NCI-H748 (cell line): ENCODE measurements around the gene EDA2R.

ENCODE experiments used
- DNase-seq: peaks from one replicate; lab custom pipeline; 2025; ENCODE audit not compliant: unreplicated experiment; lab: John Stamatoyannopoulos, UW

EDA2R gene, protein sequence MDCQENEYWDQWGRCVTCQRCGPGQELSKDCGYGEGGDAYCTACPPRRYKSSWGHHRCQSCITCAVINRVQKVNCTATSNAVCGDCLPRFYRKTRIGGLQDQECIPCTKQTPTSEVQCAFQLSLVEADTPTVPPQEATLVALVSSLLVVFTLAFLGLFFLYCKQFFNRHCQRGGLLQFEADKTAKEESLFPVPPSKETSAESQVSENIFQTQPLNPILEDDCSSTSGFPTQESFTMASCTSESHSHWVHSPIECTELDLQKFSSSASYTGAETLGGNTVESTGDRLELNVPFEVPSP

DNA sequence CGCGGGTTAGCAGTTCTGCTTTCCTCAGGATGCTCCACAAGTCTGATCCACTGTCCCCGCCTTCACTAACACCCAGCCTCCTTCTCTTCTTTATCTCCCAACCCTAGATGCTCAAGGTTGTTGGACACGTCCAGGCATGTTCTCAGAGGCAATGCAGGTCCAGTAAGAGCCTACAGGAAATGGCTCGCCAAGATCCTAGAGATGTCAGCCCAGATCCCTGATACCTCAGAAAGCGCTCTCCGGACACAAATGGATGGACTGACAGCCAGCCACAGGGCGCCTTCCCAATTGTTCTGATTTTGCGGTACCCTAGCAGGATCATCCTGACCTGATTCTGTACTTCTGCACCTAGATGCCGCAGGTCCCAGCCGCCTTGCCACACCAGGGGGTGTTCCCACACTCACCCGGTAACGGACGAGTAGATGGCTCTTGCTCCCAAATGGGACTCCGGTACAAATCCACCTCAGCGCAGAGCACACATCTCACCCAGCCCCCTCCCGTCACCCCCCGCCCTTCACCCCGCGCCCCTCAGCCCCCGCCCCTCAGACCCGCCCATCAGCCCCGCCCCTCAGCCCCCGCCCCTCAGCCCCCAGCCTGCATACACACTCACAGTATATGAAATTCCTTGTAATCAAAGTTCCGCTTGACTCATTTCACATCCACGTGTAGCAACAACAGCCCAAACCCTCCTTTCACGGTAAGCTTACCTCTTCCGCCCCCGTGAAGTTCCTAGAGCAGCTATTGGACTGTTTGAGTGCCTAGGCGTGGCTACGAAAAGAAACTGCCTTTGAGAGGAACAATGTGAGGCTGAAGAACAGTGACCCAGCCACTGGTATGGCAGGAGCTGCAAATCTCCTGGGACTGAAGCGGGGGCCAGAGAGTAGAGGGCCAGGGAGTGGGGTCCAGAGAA, at the start of gene EDA2R:
EDA2R (minus strand) TSS at position 488 of the 910 bp plus-strand sequence. CDS start 23,058 bp downstream, outside the sequence.
- peak; percentile 2 for DNase-seq

DNA sequence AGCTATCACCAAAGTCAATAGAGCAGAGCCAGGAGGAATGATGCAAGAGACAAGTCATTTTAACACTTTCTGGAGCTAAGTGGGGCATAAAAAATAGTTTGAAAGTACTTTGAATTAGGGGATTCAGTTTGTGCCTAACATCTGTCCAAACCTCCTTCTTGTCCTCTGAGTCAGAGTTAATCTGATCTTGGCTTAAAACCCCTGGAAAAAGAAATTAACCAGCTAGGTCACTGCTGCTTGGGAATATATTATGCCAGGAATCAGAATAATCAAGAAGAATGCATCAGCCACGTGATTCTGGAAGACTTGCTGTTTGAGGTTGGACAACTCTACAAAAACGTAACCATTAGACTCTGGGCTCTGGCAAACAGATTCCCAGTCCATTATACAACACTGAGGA, 45.3 kb upstream of the EDA2R start:
- DNase-seq: no peak

DNA sequence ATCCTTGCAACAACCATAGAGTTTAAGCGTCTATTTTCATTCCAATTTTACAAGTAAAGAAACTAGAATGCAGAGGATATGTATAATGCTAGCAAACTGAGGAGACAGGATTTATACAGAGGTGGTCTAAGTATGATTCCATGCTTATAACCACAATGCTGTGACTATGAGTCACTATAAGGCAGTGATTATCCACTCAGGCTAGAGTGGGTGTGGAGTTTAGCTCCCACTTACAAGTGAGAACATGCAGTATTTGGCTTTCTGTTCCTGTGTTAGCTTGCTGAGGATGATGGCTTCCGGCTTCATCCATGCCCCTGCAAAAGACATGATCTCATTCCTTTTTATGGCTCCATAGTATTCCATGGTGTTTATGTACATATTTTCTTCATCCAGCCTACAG, 41.6 kb upstream of the EDA2R start:
- DNase-seq: no peak

DNA sequence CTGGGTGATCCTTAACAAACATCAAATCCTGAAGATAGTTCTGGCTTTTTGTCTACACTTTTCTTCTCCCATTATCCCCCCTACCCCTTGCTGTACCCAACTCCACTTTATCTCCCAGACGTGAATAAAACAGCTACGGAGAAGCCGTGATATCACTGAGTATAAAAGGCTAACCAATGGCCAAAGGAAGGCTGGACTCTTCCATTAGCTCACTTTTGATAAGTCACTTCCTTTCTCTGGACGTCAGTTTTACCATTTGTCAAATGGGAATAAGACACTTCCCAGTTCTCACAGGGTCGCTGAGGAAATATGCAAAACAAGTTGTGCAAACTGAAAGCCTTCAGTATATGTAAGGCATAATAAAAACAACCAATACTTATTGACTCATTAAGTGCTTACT, 38.6 kb upstream of the EDA2R start:
- no peak for DNase-seq

DNA sequence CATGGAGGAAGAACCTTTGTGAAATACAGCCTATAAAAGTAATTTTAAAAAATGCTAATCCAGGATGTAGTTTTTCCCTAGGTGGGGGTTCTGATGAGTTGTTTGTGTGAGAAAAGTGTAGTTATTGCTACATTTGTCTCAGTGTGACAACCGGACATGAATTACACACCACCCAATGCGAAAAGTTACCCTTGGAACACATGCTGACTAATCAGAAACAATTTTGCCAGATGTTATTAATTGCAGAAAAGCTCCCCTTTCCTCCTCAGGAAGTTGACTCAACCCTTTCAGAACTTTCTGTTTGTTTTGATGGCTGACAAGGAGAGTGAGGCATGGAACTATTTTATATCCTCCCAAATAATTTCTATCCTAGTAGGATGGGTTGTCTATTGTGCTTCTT, 38.1 kb upstream of the EDA2R start:
- no peak for DNase-seq

DNA sequence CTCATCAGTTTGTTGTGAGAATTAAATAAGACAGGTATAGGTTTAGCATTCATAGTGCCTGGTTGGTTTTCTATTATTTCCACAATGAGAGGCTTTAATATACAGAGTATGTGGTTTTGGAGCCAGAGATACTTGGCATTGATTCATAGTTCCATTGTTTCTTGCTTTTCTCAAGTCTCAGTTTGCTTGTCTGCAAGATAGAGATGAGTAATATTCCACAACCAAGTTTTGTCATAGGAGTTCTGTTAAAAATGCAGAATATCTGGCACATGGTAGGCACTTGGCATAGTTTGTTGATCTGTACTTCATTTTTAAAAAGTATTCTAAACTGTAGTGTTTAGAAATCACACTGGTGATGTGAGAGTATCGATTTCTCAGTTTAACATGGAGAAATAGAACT, 37.5 kb upstream of the EDA2R start:
- DNase-seq: no peak

DNA sequence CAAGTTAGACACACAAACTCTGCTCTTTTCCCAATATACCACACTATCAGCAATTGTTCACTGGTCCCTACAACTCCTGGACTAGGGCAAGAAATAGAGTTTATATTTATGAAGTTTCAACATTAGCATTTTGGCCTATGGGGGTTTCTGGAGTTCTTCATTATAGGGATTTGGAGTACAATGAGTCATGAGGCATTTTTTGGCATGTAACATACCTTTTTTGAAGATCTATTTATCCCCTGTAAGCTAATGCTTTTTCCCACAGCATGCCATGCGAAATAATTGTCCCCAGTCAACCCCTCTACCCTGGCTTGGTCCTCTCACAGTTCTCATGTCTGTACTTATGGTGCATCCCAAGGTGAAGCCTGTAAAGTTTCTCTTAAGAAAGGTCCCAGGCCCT, 36.7 kb upstream of the EDA2R start:
- DNase-seq: no peak

DNA sequence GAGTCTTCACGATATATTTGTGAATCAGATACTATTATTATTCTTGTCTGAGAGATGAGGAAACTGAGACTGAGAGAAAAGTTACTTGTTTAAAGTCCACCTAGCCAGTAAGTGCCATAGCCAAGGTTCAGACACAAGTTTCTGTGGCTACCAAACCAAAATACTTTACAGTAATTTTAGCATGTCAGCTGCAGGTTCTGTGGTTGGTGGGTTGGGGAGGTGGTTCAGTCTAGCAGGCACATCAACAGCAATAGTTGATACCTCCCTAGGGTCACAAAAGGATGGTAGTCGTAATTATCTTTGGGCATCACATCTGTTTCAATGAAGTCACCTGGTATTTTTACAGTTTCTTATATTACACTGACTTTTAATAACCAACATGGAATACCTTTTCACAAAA, 35.6 kb upstream of the EDA2R start:
- no peak for DNase-seq

DNA sequence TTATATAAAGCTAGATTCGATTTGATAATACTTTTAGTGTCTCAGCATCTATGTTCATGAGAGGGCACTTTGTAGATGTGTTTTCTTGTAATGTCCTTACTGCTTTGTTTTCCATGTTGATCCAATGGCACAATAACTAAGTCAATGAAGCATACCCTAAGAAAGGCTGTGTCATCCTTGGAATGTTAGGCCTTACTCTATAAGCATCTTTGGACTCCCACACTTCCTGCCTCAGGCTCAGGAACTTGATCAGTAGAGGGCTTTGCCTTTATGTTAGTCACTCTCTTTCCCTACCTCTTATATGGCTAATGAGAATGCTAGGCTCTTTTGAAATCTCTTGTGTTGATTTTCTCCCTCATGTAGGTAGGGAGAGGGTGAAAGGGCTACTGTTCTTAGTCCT, 33.2 kb upstream of the EDA2R start:
- DNase-seq: no peak

DNA sequence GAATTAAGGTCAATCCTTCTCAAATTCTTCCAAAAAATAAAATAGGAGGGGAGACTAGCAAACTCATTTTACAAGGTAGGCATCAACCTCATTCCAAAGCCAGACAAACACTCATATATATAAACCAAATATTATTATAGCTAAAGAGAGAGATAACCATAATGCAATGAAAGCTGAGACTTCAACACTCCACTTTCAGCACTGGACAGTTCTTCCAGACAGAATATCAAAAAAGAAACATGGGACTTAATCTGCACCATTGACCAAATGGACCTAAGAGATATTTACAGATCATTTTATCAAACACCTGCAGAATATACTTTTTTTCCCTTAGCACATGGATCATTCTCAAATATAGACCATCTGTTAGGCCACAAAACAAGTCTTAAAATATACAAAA, 15.5 kb upstream of the EDA2R start:
- DNase-seq: no peak

DNA sequence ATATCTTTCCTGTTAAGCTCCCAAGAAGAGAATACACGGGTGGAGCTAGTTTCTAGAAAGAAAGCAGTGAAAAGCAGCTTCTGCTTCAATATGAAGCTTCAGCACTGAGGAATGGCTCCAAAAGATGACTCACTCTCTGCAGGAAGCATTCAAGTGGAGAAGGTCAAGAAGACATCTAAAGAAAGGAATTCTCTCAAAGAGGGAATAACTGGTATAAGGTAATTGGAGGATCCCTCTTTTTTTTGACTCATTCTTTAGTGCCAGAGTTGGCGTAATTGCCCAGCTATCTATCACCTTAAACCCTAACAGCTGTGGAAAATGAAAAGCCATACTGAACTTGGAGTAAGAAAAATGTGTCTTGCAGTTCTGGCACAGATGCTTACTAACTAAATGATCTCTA, 3.5 kb downstream of the EDA2R start:
- no peak for DNase-seq

DNA sequence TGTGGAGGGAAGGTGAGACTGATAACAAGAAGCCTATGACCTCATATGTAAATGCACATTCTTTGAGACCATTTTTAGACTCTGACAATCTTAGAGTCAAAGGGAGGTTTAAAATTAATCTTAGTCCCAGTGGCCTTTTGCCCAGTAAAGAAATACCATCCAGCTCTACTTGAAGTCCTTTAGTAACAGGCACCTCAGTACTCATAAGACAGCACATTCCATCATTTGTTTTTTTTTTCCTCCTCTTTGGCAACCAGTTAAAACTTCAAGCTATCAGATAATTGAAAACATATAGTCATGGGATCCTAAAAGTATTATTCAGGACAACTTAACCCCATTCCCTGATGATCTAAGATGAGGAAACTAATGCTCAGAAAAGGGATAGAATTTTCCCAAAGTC, 4.6 kb downstream of the EDA2R start:
- no peak for DNase-seq

DNA sequence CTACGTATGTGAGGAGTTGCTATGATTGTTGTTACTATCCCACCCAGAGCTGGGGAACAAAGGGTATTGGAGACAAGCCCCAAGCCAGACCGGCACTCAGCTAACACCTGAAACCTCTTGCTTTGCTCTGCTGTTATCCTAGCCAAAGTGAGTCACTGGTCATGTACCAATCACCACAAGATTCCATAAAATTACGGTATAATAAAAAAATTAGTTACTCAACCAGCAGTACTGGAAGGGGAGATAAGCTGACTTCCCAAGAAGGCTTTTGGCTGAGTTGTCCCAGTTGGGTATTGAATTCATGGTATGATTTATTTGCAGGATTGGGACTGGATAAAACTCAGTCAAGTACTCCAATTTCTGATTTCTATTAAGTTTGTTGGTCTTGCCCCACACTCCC, 5.3 kb downstream of the EDA2R start:
- DNase-seq: no peak

DNA sequence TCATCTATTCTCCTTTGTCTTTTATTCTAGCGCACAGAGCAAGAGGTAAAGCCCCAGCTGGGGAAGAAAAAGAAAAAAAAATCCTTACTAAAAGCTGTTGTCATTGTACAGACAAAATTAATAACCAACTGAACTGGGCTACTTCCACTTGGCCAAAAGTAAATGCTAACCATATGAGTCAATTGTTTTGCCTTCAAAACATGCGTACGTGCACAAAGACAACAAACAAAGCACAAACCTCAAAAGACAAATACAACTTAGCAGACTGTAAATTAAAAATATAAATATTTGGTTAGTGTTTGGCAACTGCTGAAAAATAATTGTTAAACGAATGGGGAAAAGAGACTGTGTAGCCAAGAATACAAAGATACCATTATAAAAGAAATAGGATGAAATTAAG, 5.9 kb downstream of the EDA2R start:
- DNase-seq: no peak

DNA sequence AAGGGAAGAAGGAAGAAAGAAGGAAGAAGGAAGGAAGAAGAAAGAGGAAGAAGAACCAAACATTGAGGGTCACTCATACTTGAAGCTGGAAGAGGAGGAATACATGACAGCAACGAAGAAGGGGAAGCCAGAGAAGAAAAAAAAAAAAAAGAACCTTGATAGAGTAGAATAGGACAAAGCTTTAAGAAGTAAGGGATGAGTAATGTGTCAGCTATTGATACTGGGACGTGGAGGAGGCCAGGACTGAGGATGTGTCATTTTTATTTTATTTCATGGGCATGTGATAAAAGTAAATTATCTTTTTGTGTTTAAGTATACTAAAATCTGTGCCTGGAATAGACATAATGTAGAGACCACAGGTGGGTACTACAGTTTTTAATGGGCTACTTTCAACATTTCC, 6.4 kb downstream of the EDA2R start:
- no peak for DNase-seq

DNA sequence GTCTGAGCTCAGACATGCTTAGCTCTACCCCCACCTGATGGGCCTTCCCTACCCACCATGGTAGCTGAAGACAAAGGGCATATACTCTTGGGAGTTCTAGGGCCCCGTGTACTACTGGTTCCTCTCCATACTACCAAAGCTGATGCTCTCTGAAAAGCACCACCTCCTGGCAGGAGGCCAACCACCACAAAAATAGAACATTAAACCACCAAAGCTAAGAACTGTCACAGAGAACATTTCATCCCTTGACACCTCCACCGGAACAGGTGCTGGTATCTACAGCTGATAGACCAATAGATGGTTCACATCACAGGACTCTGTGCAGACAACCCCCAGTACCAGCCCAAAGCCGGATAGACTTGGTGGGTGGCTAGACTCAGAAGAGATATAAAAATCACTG, 13.4 kb downstream of the EDA2R start:
- no peak for DNase-seq

DNA sequence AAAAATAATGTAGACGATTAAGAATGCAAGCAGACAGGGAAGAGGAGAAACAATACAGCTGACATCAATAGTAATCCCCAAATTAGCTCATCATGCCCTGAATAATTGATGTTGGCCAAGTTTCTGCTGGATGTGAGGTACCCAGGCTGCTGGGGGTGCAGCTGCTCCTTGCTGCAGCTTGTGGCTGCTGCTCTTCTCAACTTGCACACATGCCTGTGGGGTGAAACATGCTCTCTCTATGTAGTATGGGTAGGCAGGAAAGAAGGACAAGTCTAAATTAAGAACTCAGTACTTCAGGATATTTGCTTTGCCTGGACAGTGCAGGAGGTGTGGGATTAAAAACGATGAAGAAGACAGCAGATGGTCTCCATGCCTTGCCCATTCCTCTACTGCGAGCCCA, 16.7 kb downstream of the EDA2R start:
- DNase-seq: no peak

DNA sequence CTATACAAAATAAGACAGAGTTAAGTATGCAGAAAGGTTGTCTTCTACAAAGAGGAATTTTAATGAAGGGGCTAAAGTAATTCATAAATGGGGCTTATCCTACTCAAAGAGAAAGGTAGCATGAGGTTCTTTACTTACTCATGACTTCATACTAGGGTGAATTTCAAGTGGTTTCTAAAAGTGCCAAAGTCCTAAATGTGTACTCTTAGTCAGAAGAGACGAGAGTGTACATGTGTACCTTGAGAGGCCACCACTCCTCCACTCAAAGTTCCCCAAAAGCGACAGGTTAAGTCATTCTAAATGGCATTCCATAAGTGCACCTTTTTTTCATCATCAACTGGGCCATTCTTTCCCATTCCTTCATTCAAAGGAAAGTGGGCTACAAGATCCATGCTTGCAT, 21.9 kb downstream of the EDA2R start:
- no peak for DNase-seq

DNA sequence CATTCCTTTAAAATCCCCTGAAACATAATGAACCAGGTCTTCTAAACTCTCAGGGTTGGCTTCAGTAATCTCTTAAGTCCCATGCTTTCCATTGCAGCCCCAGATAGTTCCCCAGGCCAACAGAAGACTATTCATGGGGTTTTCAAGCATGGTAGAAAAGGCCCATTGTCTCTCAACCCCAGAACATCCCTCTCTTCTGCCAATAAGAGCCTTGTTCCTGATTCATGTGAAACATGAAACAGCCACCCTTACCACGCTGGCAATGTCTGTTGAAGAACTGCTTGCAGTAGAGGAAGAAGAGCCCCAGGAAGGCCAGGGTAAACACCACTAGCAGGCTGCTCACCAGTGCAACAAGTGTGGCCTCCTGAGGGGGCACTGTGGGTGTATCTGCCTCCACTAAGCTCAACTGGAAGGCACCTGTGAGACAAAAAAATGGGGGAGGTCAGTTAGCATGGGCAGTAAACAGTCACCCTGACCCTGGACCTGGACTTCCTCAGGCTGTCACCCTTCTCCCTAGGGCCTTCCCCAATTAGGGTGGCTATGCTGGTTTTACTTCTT, 36.4 kb downstream of the EDA2R start:
- DNase-seq: no peak

DNA sequence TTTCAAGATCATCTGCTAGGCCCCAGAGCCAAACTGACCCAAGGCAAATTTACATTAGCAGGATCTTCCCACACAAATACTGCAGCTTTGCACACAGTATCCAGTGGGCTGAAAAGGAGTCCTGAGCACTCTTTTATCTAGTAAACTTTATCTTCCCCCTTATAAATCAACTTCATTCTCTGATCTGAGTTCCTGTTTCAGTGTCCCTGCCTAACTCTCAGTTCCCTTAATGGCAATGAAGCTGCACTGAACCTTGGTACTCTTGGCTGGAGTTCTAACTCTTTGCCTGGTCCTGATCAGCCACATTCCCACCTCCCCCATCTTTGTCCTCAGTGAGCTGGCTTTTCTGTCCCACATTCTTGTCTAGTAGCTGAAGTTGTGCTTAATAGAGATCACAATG, 37.4 kb downstream of the EDA2R start:
- DNase-seq: no peak

DNA sequence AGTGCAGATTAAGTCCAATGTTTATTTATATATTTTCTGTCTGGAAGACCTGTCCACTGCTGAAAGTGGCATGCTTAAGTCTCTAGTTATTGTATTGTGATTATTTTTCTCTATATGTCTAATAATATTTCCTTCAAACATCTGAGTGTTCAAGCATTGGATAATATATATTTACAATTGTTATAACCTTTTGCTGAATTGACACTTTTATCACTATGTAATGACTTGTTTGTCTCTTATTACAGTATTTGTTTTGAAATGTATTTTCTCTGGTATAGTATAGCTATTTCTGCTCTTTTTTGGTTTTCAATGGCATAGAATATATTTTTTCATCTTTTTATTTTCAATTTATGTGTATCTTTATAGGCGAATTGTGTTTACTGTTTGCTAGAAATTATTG, 59.7 kb downstream of the EDA2R start:
- DNase-seq: no peak

DNA sequence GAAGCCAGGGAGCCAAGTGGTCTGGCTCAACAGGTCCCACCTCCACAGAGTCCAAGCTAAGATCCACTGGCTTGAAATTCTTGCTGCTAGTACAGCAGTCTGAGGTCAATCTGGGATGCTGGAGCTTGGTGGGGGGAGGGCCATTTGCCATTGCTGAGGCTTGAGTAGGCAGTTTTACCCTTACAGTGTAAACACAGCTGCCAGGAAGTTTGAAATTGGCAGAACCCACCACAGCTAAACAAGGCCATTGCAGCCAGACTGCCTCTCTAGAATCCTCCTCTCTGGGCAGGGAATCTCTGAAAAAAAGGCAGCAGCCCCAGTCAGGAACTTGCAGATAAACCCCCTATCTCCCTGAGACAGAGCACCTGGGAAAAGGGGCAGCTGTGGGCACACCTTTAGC, 84.9 kb downstream of the EDA2R start:
- DNase-seq: no peak
